Keratinocyte (primary cell): ENCODE results near the gene VPS25. TPM values are rescaled to one million over a fixed set of nuclear protein-coding genes. Genes with fewer than 3 reads are reported as not detected.
"Not testable (repeated sequence)": the region's sequence is repeated elsewhere in the genome, so short reads cannot be mapped to it uniquely, and the experiment has no call there.

Experiments used
- DNase-seq: peaks from one replicate; pipeline ENCODE4 v3.0.0-alpha.2; 2011; ENCODE audit warnings: low read depth, missing footprints, low spot score
- FAIRE-seq: peaks from 2 replicates; lab custom pipeline; 2011; peaks lifted over from hg19 to GRCh38; lab: Jason Lieb, UNC
- H2AFZ ChIP-seq: 2 replicates; pipeline ENCODE4 v1.6.0; 2012; ENCODE audit warnings: low read length, control low read depth, inconsistent platforms; ENCODE audit not compliant: control insufficient read depth
- H3K27ac ChIP-seq: 2 replicates; pipeline ENCODE4 v1.5.1; 2011; ENCODE audit warnings: low read length; ENCODE audit not compliant: control insufficient read depth, insufficient read depth
- H3K27me3 ChIP-seq: 3 replicates; pipeline ENCODE4 v1.6.0; 2011; ENCODE audit warnings: low read length; ENCODE audit not compliant: control insufficient read depth, insufficient read depth; ENCODE audit errors: extremely low read depth
- H3K36me3 ChIP-seq, 2 experiments: 2 replicates in 1 of 2; 3 replicates in 1 of 2; pipeline ENCODE4 v1.5.1; 2011; ENCODE audit warnings: low read length in 2 of 2, mild to moderate bottlenecking in 1 of 2; ENCODE audit not compliant: control insufficient read depth in 2 of 2, insufficient read depth in 2 of 2; ENCODE audit errors: extremely low read depth in 1 of 2
- H3K4me1 ChIP-seq: 3 replicates; pipeline ENCODE4 v1.5.1; 2011; ENCODE audit warnings: low read length; ENCODE audit not compliant: control insufficient read depth, insufficient read depth; ENCODE audit errors: extremely low read depth
- H3K4me2 ChIP-seq: 3 replicates; pipeline ENCODE4 v1.6.0; 2011; ENCODE audit warnings: low read depth, low read length; ENCODE audit not compliant: control insufficient read depth, insufficient read depth; ENCODE audit errors: extremely low read depth
- H3K4me3 ChIP-seq, 3 experiments: fragments of 200-600 bp in 1 of 3; sonication (generic) in 1 of 3; 2 replicates in 2 of 3; 3 replicates in 1 of 3; pipeline ENCODE4 v1.5.1; 2011 to 2016; ENCODE audit warnings: low read length in 3 of 3, mild to moderate bottlenecking in 3 of 3, control low read depth in 2 of 3, inconsistent platforms in 1 of 3, low read depth in 1 of 3, mixed read lengths in 1 of 3, mixed run types in 1 of 3, moderate library complexity in 1 of 3; ENCODE audit not compliant: control insufficient read depth in 2 of 3, insufficient read depth in 2 of 3; ENCODE audit errors: extremely low read depth in 1 of 3
- H3K79me2 ChIP-seq: 2 replicates; pipeline ENCODE4 v1.6.0; 2012; ENCODE audit warnings: low read length; ENCODE audit not compliant: control insufficient read depth, insufficient read depth
- H3K9ac ChIP-seq: 3 replicates; pipeline ENCODE4 v1.6.0; 2011; ENCODE audit warnings: low read length; ENCODE audit not compliant: control insufficient read depth, insufficient read depth; ENCODE audit errors: extremely low read depth
- H3K9me1 ChIP-seq: 3 replicates; pipeline ENCODE4 v1.6.0; 2011; ENCODE audit warnings: low read length; ENCODE audit not compliant: control insufficient read depth, insufficient read depth; ENCODE audit errors: extremely low read depth
- H3K9me3 ChIP-seq: 2 replicates; pipeline ENCODE4 v1.5.1; 2012; ENCODE audit warnings: low read depth, low read length; ENCODE audit not compliant: control insufficient read depth
- H4K20me1 ChIP-seq: 3 replicates; pipeline ENCODE4 v1.6.0; 2011; ENCODE audit warnings: low read length; ENCODE audit not compliant: control insufficient read depth, insufficient read depth; ENCODE audit errors: extremely low read depth
- EZH2 ChIP-seq: IDR thresholded peaks from one replicate; pipeline ENCODE4 v1.6.1; 2012; ENCODE audit warnings: inconsistent platforms, mild to moderate bottlenecking, low read length, moderate library complexity
- dilution Hi-C: fragments of 300-500 bp; cut with MboI; formaldehyde crosslinking; loops from one replicate; pipeline ENCODE4 v1.7.0; 2020; ENCODE audit warnings: low sequenced_read_pairs; ENCODE audit not compliant: extremely low pct_ligation_motif_present
- polyA plus RNA-seq, 5 experiments: library from polyadenylated mRNA; depleted of rRNA in 3 of 5; stranded (reverse) in 3 of 5; stranded (forward) in 1 of 5; unstranded in 1 of 5; fragments of >200 nt; gene quantifications; 1 replicate in 1 of 5; 2 replicates in 3 of 5; 3 replicates in 1 of 5; pipeline versions ENCODE4 v1.2.1 to v1.2.3, GENCODE V29; 2011 to 2012; ENCODE audit warnings: missing spikeins in 2 of 5, low read depth in 1 of 5, low replicate concordance in 1 of 5
- TF ChIP-seq, protein P1 (sequence below), 3 experiments: IDR thresholded peaks in 1 of 3; conservative IDR thresholded peaks in 1 of 3; optimal IDR thresholded peaks in 1 of 3; 2 replicates in 2 of 3; 3 replicates in 1 of 3; pipeline versions ENCODE3 to v1.5.1; 2011; ENCODE audit warnings: low read length in 3 of 3, mild to moderate bottlenecking in 3 of 3, moderate library complexity in 2 of 3, control low read depth in 1 of 3, inconsistent platforms in 1 of 3; ENCODE audit not compliant: insufficient read depth in 2 of 3; ENCODE audit errors: extremely low read depth in 1 of 3

VPS25 gene
- polyA plus RNA-seq, 1 donor (not counting 4 experiments of a cell fraction or from before 2014, with no cell fraction given), result 122 TPM

DNA sequence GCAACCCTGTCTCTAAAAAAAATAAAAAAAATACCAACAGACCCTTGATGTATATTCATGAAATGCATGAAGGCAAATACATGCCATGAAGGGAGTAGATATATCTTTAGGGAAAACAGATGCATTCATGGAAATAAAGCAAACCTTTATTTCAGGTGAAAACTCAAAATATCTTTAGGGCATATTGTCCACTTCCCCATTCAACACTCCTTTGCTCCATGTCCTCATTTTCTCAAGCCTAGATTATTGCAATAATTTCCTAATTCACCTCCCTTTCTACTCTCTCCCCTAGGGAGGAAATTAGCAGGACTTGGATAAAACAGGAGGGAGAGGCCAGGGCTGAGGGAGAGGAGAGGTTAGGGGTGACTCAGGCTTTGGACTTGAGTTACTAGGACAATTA is 5.7 kb upstream of the VPS25 start:
- FAIRE-seq (no peak), DNase-seq (no peak)
- dilution Hi-C loops, result no loop called here
- Histone ChIP-seq H3K9me1 (no peaks in the 10 kb centered on the region), H3K27ac (no peak overlapping the region), H3K4me1 (no peaks in the 10 kb centered on the region), H3K9ac (no peak overlapping the region), H2AFZ (no peak overlapping the region), H4K20me1 (no peaks in the 10 kb centered on the region), H3K9me3 (no peaks in the 10 kb centered on the region), H3K4me3 (no peak overlapping the region), H3K79me2 (no peaks in the 10 kb centered on the region), H3K36me3 (no peaks in the 10 kb centered on the region), H3K4me2 (no peak overlapping the region), H3K27me3 (no peaks in the 10 kb centered on the region)
- no peak for TF ChIP-seq EZH2
- TF ChIP-seq, protein P1, sequence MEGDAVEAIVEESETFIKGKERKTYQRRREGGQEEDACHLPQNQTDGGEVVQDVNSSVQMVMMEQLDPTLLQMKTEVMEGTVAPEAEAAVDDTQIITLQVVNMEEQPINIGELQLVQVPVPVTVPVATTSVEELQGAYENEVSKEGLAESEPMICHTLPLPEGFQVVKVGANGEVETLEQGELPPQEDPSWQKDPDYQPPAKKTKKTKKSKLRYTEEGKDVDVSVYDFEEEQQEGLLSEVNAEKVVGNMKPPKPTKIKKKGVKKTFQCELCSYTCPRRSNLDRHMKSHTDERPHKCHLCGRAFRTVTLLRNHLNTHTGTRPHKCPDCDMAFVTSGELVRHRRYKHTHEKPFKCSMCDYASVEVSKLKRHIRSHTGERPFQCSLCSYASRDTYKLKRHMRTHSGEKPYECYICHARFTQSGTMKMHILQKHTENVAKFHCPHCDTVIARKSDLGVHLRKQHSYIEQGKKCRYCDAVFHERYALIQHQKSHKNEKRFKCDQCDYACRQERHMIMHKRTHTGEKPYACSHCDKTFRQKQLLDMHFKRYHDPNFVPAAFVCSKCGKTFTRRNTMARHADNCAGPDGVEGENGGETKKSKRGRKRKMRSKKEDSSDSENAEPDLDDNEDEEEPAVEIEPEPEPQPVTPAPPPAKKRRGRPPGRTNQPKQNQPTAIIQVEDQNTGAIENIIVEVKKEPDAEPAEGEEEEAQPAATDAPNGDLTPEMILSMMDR (optimal IDR thresholded peaks at IDR 0.05 in 1 of 3, IDR thresholded peaks at IDR 0.05 in 1 of 3, conservative IDR thresholded peaks at IDR 0.05 in 1 of 3; ENCODE audit: extremely low read depth in 1 of 3, insufficient read depth in 2 of 3, low read length in 3 of 3), result no peak

DNA sequence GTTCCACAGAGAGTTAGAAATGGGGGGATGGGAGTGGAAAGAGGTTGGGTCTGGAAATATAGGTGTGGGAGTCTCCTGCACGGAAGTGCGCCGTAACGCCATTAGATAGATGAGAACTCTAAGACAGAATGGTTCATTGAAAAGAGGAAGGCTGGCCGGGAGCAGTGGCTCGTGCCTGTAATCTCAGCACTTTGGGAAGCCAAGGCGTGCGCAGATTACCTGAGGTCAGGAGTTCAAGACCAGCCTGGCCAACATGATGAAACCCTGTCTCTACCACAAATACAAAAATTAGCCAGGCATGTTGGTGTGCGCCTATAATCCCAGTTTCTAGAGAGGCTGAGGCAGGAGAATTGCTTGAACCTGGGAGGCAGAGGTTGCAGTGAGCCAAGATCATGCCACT is 5.2 kb upstream of the VPS25 start:
- H3K27ac ChIP-seq, H3K9me3 ChIP-seq, H3K9ac ChIP-seq, H3K4me1 ChIP-seq, H4K20me1 ChIP-seq, H3K4me2 ChIP-seq, H2AFZ ChIP-seq, H3K27me3 ChIP-seq, H3K4me3 ChIP-seq, FAIRE-seq, H3K36me3 ChIP-seq, DNase-seq, dilution Hi-C loops, H3K9me1 ChIP-seq, H3K79me2 ChIP-seq: not testable (repeated sequence)

DNA sequence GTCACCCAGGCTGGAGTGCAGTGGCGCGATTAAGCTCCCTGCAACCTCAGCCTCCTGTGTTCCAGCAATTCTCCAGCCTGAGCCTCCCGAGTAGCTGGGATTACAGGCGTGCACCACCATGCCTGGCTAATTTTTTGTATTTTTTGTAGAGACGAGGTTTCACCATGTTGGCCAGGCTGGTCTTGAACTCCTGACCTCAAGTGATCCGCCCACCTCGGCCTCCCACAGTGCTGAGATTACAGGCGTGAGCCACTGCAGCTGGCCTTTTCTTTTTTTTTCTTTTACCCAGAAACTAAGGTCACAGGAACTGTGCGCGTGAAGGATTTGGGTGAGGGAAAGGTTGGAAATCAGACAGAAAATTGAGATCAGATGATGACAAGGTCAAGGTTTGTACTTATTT is 3.3 kb upstream of the VPS25 start:
- FAIRE-seq, H3K9me3 ChIP-seq, H3K4me1 ChIP-seq, H3K79me2 ChIP-seq, H3K27me3 ChIP-seq, H3K27ac ChIP-seq, H3K9me1 ChIP-seq, H3K4me3 ChIP-seq, dilution Hi-C loops, H3K36me3 ChIP-seq, H4K20me1 ChIP-seq, DNase-seq, H3K9ac ChIP-seq, H3K4me2 ChIP-seq, H2AFZ ChIP-seq: not testable (repeated sequence)
